GM18861 (cell line): ENCODE results near the gene BBLN.
"Not testable (repeated sequence)": the region's sequence is repeated elsewhere in the genome, so short reads cannot be mapped to it uniquely, and the experiment has no call there.

Source experiments
- ATAC-seq: cut with Tn5 transposase; IDR thresholded peaks from one replicate; pipeline ENCODE4 v1.9.1; 2021; ENCODE audit not compliant: unreplicated experiment

Gene BBLN

GRCh38 chr9:128162215-128163026 is 2.4 kb downstream of the BBLN start:
- no peak for ATAC-seq

DNA sequence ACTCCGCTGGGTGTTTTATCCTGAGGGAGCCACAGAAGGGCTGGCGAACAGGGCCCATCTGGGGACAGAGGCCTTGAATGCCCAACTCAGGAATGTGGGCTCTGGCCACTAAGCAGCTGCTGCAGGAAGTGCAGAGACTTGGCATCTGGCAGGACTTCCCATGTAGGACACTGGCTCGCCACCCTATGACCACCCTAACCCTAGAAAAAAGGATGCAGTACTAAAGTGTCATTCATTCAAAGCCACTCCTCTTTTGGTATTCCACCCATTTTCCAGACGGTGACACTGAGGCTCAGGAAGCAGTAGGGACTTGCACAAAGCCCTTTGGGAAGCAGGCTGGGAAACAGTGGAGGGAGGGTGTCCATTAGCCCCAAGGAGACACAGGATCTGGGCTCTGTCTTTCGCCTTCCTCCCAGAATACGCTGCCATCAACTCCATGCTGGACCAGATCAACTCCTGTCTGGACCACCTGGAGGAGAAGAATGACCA is 3.0 kb downstream of the BBLN start:
- no peak for ATAC-seq

GRCh38 chr9:128163523-128164306 is 3.6 kb downstream of the BBLN start:
- ATAC-seq, result no peak

- ATAC-seq, result no peak
These were observed 4.3 kb downstream of the BBLN start for GRCh38 chr9:128164307-128164885.

DNA sequence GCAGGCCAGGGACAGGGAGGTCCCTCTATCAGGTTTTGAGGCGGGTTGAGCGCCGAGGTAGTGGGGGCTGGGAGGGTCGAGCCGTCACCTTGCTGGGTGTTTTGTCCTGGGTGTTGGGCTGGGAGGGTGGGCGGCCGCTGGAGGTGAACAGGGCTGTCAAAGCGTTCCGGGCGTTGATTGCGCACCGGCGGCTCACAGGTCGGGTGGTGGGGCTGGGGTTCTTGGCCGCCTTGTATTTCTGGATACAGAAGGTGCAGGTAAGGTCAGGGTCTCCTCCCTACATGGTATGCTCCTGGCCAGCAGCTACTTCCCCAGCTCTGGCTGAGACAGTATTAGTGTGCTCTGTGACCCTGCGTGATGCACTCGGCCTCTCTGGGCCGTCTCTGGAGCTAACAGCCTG is 6.1 kb downstream of the BBLN start:
- no peak for ATAC-seq

- ATAC-seq, result no peak
These were observed 7.1 kb downstream of the BBLN start for GRCh38 chr9:128167209-128167608.

- no peak for ATAC-seq
These were observed 8.8 kb downstream of the BBLN start for GRCh38 chr9:128168731-128169308.

DNA sequence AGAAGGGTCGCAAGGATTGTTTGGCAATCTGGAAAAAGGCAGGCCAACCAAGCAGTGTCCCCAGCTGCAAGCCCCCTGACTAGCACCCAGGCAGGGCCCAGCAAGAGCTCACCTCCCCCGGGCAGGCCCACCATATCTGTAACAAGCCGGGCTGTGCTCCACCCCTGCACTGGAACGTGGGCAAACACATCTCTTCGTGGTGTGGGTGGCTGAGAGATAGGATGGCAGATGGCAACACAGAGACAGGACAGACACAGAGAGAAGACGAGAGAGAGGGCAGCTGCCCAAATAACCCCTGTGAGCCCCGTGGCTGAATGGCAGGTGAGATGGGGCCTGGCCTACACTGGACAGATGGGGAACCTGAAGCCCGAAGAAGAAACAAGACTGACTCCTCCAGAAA is 9.4 kb downstream of the BBLN start:
- no peak for ATAC-seq

DNA sequence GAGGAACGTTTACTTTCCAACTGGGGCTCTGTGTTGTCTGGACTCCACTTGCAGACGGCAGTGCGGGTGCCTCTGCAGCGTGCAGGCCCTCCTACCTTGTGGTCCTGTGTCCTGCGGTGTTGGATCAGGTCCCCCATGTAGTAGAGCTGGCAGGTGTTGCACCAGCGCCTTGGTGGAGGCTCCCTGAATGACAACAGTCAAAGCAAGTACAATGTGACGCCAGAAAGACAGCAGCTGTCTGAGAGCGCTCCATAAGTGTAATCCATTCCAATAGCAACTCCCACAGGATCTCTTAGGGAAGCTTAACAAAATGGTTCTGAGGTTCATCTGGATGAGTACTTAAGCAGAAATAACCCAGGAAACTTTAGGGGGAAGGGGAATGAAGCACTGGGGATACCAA is 9.9 kb downstream of the BBLN start:
- ATAC-seq, result no peak

- ATAC-seq, result no peak
These were observed 14.0 kb downstream of the BBLN start for GRCh38 chr9:128174062-128174461.

DNA sequence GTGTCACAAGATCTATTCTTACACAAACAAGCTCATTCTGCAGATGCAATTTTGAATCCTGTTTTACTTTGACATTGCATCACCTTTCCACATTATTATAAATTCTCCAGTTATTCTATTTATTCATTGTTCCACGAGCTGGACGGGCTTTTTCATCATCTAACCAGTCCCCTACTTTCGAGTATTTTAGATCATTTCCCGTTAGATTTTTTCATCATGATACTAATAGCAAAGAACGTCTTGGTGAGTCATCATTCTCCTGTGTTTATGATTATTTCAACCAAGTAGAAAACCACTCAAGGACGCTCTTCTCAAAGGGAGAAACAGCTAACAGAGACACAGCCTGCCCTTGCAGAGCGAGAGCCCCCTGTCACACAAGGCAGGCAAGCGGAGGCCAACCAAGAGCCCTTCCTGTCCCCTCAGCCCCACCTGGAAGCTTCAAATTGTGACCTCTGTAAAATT is 15.1 kb downstream of the BBLN start:
- no peak for ATAC-seq

DNA sequence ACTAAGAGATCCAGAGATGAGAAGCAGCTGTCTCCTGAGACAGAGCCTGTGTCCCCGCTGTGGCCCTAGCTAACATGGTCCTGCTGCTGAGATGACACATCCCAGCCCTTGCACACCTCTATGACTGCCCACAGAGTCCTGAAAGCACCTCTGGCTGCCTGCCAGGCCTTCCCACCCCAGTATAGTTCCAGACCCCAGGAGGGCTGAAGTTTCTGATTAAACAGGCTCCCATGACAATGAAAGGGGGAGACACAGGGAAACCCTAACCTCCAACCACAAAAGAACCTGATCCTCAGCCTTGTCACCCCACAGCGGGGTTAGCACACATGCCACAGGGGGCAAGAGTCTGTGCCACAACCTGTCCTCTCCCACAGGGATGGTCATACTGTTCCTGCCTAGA is 15.7 kb downstream of the BBLN start:
- ATAC-seq, result no peak

- ATAC-seq, result no peak
These were observed 18.9 kb downstream of the BBLN start for GRCh38 chr9:128178806-128179431.

- ATAC-seq, result no peak
These were observed 19.9 kb downstream of the BBLN start for GRCh38 chr9:128180001-128180400.

- ATAC-seq, result no peak
These were observed 20.4 kb downstream of the BBLN start for GRCh38 chr9:128180447-128180846.

GRCh38 chr9:128181480-128181879 is 21.4 kb downstream of the BBLN start:
- not testable (repeated sequence) for ATAC-seq

- ATAC-seq, result no peak
These were observed 23.0 kb downstream of the BBLN start for GRCh38 chr9:128182893-128183588.

- no peak for ATAC-seq
These were observed 26.2 kb downstream of the BBLN start for GRCh38 chr9:128185979-128186965.

DNA sequence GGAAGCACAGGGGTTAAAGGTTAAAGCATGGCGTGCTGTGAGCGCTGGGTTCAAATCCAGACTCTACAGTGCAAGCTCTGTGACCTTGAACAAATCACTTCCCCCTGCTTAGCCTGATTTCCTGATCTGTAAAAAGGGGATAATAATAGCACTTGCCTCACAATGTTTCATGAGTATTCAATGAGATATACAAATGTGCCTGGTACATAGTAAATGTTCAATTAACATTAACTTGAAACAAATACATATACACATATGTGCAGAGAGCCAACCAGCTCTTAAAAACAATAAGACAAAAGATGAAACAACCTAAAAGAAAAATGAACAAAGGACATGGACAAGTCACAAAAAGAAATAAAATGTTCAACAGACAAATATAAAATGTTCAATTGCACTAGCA is 27.3 kb downstream of the BBLN start:
- ATAC-seq, result no peak
